HG03520 (cell line): ENCODE measurements around the gene CACNA1D.

Experiments used
- ATAC-seq: cut with Tn5 transposase; IDR thresholded peaks from one replicate; pipeline ENCODE4 v1.9.1; 2021; ENCODE audit warnings: mild to moderate bottlenecking, moderate library complexity; ENCODE audit not compliant: unreplicated experiment

CACNA1D gene

DNA sequence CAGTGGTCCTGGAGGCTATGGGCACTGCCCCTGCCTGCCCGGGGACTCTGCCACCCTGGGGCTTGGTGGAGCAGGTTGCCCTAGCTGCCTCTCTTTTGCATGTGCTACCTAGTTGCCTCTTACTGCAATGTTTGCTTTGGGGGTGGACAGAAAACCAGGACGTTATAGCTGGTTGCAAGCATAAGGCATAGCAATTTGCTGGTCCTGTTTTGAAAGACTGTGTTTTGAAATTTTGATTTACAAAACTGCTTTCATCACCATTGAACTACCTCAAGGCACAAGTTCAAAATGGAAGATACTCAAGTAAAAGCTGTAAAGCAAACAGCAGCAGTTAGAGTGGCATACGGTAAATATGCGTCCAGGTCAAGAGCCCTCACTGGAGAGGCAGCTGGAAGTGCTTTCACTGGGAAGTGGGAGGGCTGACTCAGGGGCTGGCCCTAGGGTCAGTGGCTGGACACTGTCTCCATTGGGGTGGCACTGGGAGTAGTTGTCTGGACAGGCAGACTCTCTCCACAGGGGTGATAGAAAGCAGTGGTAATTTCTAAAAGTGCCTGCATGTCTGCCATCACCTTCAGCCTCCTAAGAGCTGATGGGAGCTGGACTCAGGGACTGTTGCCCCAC, 213.7 kb downstream of the CACNA1D start:
- ATAC-seq: no peak

DNA sequence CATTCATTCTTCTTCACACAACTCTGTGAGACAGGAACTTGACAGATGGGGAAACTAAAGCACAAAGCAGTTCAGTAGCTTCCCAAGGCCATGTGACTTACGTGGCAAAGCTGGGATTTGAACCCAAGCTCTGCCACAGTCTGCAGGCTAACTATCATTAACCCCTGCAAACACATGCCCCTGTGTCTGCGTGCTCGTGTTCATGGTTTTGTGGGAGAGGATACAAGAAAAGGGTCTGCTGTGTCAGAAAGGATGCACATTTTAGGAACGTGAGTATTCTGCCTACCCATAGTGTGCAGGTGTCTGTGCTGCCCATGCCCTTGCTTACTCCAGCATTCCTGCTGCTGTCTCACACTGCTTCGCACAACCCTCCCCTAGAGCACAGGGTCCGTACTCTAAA, 214.8 kb downstream of the CACNA1D start:
- ATAC-seq: no peak

- peak; percentile 57 for ATAC-seq
Observed at GRCh38 chr3:53709860-53710674, 215.7 kb downstream of the CACNA1D start.

GRCh38 chr3:53711387-53711786, 217.0 kb downstream of the CACNA1D start:
- no peak for ATAC-seq

DNA sequence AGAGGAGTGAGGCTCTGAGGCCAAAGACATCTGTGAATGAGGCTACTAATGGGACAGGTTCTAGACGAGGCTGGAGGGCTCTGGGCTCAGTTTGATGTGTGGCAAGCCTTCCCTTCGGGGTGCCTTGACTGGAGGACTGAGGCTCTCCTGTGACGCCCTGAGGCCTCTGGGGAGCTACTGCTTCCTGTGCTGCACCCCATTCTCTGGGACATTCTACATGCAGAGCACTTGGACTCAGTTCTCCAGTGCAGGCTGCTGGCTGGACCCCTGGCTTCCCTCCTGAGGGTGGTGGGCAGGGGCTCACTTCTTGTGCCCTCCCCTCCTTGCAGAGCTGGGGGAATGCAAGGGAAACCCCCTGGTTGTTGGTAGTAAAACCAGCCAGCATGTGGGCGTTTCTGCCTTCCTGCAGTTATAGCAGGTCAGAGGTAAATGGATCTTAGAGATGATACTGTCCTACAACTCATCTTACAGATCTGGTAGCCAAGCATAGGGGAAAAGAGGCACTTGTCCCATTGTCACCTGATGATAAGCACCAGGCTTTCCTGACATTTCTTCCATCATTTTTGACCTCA, 218.5 kb downstream of the CACNA1D start:
- ATAC-seq: no peak

DNA sequence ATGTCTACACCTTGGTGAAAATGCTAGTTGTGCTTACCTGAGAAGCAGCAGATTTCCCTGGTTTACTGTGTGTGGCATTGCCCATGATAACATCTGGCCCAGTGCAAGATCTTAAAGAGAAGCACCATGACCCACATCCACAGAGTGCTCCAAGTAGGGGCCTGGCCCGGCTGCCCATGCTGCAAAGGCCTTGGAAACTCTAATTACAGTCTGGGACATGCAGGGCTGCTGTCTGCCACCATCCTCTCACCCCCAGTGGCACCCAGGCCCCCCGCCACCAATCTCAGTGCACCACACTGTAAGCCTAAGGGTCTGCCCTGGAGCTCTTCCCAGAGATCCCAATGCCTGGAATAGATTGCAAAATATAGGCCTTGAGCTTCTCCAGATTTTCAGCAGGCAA, 219.2 kb downstream of the CACNA1D start:
- no peak for ATAC-seq

DNA sequence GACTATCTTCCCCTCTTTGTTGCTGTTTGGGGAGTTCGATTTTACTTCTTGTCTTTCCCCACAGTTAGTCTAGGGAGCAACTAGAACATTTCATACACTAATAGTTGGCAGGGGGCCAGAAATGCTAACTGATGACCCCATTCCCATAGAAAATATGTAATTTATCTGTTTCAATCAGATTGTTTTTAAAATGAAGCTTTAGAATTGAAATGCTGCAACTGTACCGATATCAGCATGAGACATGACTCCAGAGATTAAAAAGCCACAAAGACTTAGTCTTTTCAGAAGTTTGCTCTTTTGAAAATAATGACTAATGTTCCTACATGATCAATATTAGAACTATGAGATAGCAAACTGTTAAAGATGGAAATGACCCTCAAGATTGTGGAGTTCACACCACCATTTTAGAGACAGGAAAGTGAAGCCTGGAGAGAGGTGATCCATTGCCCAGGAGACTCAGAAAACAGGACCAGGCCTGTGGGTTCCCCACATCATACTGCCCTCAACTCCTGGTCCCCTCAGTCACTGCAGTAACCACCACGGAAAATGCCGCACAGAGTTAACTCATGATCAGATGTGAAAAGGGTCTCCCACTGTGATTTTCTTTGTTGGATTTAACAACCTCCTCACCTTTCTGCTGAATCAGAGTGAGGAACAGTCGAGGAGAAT, 221.5 kb downstream of the CACNA1D start:
- no peak for ATAC-seq

- no peak for ATAC-seq
Observed at GRCh38 chr3:53716998-53717397, 222.6 kb downstream of the CACNA1D start.

DNA sequence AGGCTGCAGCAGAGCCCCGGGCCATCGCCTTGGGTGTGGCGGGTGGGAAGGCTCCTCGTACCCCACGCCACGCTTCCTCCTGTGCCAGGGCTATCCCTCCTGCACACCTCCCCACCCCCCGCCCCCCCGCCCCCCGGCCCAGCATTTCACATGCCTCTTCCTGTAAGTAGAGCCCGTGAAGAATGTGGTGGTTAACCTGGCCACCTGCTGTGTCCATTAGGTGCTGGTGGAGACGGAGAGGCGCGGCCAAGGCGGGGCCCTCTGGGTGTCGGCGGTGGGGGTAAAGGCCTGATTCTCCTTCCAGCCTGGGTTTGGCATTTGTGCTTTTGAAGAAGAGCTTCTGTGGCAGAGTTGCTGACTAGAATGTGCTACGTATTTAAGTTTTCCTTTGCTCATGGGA, 224.1 kb downstream of the CACNA1D start:
- no peak for ATAC-seq

- no peak for ATAC-seq
Observed at GRCh38 chr3:53719796-53720195, 225.4 kb downstream of the CACNA1D start.

DNA sequence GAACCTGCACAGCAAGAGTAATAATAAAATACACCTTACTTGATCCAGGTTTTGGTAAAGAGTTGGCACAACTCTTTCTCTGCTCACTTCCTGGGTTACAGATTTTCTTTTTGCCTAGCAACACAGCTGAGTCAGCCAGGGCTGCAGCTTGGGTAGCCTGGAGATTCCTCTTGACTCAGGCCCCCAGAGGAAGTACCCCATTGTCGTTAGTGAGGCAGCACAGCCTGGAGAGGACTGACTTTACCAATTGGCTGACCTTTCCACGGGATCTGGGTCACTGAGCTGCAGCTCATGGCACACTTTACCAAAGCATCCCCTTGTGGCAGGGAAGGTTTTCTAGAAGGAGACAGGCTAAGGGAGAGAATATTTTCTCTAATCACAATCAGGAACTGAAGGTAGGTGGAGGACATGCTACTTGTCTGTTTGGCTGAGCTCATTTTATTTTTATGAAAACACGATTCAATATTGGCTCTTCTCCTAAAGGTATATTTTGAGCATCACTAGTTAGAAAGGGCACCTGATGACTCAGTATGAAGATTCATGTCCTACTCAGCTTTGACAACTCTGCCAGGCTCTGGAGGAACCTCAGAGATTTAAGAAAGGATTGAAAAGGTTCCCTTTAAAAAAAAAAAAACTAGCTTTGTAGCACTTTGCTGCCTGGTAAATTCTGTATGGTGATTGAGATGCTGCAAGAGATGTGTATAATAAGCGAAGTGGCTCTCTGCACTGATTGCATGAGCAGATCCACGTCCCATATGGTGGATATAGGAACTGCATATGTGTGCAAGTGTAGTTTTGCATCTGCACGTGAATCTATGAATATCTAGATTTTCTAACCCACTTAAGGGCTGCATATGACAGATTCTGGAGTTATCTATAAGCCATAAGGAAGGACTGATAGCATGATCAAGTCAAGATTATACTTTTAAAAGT, 227.0 kb downstream of the CACNA1D start:
- no peak for ATAC-seq

- no peak for ATAC-seq
Observed at GRCh38 chr3:53724566-53724965, 230.2 kb downstream of the CACNA1D start.

DNA sequence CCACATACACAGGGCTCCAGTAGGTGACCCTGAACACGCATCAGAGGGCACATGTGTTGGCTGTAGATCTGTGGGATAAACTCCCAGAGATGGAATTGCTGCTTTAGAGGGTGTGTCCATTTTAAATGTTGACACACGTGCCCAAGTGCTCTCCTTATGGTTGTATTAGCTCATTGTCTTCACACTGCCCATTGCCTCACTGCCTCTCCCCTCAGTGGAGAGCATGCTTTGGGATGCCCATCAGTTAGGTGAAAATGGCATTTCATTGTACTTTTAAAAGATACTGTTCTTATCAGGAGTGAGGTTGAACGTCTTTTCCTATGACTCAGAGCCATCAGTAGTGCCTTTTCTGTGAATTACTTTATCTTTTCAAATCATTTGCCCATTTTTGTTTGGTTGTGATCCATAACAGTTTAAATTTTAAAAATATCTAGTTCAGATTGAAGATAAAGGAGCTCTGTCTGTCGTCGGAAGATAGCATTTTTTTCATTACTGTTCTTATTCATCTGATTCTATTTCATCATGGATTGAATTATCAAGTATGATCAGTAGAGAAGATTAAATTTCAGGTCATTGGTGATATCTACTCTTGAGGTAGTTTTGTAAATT, 231.1 kb downstream of the CACNA1D start:
- ATAC-seq: no peak

DNA sequence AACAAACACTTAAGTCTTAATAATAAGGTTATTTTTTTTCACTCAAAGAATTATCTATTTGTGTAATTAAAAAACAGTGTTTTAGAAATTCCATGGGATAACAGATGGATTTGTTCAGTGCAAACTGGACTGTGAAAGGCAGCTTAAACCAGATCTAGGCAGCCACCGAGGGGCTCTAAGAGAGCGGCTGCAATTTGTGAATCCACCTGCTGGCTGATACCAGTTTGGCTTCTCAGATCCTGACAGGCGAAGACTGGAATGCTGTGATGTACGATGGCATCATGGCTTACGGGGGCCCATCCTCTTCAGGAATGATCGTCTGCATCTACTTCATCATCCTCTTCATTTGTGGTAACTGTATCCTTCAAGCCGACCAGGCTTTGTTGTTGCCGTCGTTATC, 232.2 kb downstream of the CACNA1D start:
- ATAC-seq: no peak

DNA sequence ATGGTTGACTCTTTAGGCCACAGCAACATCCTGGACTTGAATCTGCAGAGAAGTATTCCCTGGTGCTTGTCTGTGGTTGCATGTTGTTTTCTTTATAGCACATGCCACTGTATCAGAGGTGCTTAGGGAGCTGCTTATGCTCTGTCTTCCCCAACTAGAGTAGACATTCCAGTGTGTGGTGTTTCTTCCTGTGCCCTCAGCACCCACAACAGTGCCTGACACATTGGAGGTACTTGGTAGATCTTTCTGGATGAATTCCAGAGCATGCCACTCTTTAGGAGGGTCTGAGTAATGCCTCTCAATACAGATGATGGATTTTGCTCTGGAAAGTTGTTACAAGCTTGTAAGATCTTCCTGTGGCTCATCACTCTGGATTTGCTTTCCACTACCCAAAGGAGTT, 234.2 kb downstream of the CACNA1D start:
- ATAC-seq: no peak

GRCh38 chr3:53729159-53729558, 234.7 kb downstream of the CACNA1D start:
- no peak for ATAC-seq

DNA sequence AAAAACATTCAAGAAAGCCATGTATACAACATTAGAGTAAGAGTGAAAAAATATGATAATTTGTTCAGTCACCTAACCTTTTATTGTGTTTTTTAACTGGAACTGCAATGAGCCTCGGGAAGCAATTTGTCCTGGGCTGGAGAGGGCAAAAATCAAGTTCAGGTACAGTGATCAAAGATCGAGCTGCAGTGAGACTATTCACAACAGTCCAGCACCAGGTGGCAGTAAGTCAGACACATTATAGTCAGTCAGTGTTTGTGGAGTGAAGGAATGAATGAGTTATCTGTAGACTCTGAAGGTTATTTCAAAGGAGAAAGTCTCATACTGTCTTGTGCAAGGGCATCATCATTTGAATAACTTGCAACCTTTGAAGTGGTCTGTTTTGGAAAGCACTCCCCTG, 235.2 kb downstream of the CACNA1D start:
- no peak for ATAC-seq

DNA sequence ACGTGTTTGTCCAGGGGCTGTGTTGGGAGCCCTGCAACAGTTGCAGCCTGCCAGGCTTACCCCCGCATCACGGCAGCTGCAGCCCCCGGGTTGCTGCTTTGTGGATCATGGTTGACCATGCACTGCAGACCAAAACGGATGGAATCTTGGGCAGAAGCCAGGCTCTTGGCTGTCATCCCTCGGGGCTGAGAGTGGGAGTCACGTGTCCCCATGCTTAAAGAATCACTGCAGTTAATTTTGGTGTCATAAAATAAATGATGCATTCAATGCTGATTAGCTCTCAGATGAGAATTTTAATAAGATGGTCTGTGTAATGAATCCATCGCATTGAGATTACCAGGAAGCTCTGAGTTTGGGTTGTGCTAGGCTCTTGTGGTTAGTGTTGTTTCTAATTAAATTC, 236.2 kb downstream of the CACNA1D start:
- ATAC-seq: no peak

DNA sequence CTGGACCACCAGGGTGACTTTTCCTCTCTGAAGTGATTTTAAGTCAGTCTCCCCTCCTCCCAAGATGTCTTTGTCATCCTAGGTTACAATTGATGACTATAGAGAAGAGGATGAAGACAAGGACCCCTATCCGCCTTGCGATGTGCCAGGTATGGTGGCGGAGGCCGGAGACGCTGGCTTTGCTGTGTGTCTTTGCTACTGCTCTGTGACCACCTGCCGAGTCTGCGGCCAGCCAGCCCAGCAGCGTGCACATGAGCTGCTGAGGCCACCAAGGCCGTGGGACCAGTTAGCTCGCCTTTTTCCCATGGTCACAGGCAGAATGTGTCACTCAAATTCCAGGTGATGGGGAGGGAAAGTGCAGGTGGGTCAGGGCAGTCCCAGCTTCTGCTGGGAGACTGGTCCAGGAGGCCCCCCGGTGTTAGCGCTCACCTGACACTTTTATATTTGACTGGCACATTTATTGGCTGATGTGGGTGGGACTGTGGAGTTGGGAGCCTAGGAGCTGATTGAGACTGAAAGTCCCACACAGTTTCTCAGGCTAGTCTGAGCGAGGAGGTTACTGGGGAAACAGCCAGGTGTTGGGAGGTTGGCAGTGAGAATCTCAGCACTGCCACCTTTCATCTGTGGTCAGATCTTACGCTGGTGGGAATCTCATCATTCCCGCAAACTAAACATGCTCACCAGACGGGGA, 237.7 kb downstream of the CACNA1D start:
- ATAC-seq: no peak

- no peak for ATAC-seq
Observed at GRCh38 chr3:53733446-53733845, 239.0 kb downstream of the CACNA1D start.
